Esophagus muscularis mucosa (tissue), 4 donors: Measurements from ENCODE around the gene VAMP3. TPM values are rescaled to one million over a fixed set of nuclear protein-coding genes. Genes with fewer than 3 reads are reported as not detected.

Experiments
- DNase-seq: peaks from one replicate; pipeline ENCODE4 v3.0.0-alpha.2; 2017; ENCODE audit errors: extremely low spot score
- H3K27ac ChIP-seq, 4 donors: fragments of 200-600 bp; sonication (generic); replicated peaks in 1 of 4; 1 replicate in 3 of 4; 2 replicates in 1 of 4; pipeline ENCODE4 v1.5.1; 2016 to 2019; ENCODE audit warnings: mild to moderate bottlenecking in 1 of 4
- H3K27me3 ChIP-seq, 4 donors: fragments of 200-600 bp; sonication (generic); one replicate each; pipeline versions ENCODE4 v1.5.1 to v1.6.0; 2016 to 2019
- H3K36me3 ChIP-seq, 4 donors: fragments of 200-600 bp; sonication (generic); one replicate each; pipeline ENCODE4 v1.5.1; 2016 to 2019
- H3K4me1 ChIP-seq, 4 donors: fragments of 200-600 bp; sonication (generic); one replicate each; pipeline ENCODE4 v1.5.1; 2016 to 2019
- H3K4me3 ChIP-seq, 4 donors: fragments of 200-600 bp; sonication (generic); 1 replicate in 2 of 4; 2 replicates in 2 of 4; pipeline ENCODE4 v1.5.1; 2016 to 2019; ENCODE audit warnings: mild to moderate bottlenecking in 4 of 4, moderate library complexity in 1 of 4
- H3K9me3 ChIP-seq, 4 donors: fragments of 200-600 bp; sonication (generic); 1 replicate in 3 of 4; 2 replicates in 1 of 4; pipeline ENCODE4 v1.5.1; 2016 to 2019
- EP300 ChIP-seq: sonication (generic); formaldehyde crosslinking; IDR thresholded peaks from one replicate; pipeline ENCODE4 v1.6.1; 2017; ENCODE audit warnings: antibody characterized with exemption
- POLR2A ChIP-seq: fragments of 450-650 bp; IDR thresholded peaks from one replicate; pipeline ENCODE4 v1.6.1; 2017; ENCODE audit warnings: antibody characterized with exemption, moderate library complexity, mild to moderate bottlenecking, low read depth
- POLR2AphosphoS5 ChIP-seq, 2 donors: sonication (generic); formaldehyde crosslinking; IDR thresholded peaks; one replicate each; pipeline ENCODE4 v1.6.1; 2017; ENCODE audit warnings: antibody characterized with exemption in 2 of 2
- WGBS: methylation state at CpG from one replicate; pipeline ENCODE4 v1.1.5; 2018; 5-methylcytosine and 5-hydroxymethylcytosine counted together
- intact Hi-C: fragments of 100-400 bp; cut with DNase I; formaldehyde crosslinking; loops from one replicate; pipeline ENCODE4 v1.15.1; 2023
- total RNA-seq, 4 donors: library from RNA; depleted of rRNA; stranded (reverse); fragments of >200 nt; gene quantifications; one replicate each; pipeline versions ENCODE4 v1.1.0 to v1.2.1, GENCODE V29; 2016
- TF ChIP-seq, protein P1 (sequence below), 3 experiments: fragments of 200-600 bp in 2 of 3; fragments of 450-650 bp in 1 of 3; sonication (generic) in 2 of 3; IDR thresholded peaks; one replicate each; pipeline ENCODE4 v1.5.1; 2017 to 2019; ENCODE audit warnings: antibody characterized with exemption in 3 of 3, mild to moderate bottlenecking in 2 of 3, moderate library complexity in 1 of 3

Gene VAMP3
- total RNA-seq, 4 donors from 2014 or later, result 90.3 to 114 (median 99.5) TPM

DNA sequence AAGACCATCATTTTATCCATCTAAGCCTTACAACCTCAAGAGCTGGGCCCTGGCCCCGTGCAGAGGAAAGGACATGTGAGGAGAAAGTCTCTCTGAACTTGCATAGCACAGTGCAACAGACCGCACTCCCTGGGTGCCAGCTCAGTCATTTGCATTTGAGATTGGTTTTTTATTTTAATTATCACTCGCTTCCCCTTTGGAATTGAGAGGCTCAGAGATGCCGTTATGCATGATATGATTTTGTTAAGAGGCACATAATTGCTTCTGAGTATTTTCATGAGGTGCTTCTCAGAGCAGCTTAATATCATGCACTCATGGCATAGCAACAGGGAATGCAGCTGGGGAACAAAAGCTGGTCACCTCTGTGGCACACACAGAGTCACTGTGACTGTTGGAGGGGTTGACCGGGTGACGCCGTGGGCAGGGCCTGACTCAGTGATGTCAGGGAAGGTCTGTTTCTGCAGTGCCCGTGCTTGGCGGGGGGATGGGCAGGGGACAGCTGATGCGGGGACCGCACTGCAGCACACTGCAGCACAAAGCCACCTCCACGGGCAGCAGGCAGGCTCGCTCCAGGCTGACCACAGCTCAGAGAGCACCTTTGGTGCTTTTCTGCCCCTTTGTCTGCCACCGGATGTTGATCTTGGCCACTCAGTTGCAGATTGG is 43.2 kb upstream of the VAMP3 start:
- intact Hi-C loops, result no loop called here
- WGBS, result 82% methylated on average over 13 of the region's 14 CpGs
- H3K4me3 ChIP-seq, result no peak overlapping the region

DNA sequence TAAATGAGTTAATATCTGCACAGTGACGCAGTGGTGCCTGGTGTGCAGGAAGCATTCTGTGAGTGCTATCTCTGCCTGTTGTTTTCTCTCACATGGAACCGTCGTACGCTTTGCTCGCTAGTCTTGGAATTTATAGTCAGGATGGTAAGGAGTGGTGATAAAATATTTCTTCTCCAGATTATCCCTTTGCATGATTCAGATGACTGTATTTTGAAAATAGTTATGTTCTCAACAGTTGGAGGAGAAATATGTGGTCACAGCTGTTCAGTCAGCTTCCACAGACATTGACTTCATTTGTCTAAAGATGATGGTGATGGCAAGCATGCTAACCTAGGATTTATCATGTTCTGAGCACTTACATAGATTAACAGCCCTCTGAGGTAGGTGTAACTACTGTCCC is 41.3 kb upstream of the VAMP3 start:
- intact Hi-C loops, result no loop called here
- H3K27me3 ChIP-seq, result no peaks in the 10 kb centered on the region
- no peaks in the 10 kb centered on the region for H3K36me3 ChIP-seq
- no peak for DNase-seq
- no peak overlapping the region for H3K4me3 ChIP-seq
- TF ChIP-seq POLR2A, result no peak
- no peak for TF ChIP-seq POLR2AphosphoS5 (IDR thresholded peaks at IDR 0.05)
- TF ChIP-seq, protein P1, sequence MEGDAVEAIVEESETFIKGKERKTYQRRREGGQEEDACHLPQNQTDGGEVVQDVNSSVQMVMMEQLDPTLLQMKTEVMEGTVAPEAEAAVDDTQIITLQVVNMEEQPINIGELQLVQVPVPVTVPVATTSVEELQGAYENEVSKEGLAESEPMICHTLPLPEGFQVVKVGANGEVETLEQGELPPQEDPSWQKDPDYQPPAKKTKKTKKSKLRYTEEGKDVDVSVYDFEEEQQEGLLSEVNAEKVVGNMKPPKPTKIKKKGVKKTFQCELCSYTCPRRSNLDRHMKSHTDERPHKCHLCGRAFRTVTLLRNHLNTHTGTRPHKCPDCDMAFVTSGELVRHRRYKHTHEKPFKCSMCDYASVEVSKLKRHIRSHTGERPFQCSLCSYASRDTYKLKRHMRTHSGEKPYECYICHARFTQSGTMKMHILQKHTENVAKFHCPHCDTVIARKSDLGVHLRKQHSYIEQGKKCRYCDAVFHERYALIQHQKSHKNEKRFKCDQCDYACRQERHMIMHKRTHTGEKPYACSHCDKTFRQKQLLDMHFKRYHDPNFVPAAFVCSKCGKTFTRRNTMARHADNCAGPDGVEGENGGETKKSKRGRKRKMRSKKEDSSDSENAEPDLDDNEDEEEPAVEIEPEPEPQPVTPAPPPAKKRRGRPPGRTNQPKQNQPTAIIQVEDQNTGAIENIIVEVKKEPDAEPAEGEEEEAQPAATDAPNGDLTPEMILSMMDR (IDR thresholded peaks at IDR 0.05), result no peak
- no peak for TF ChIP-seq EP300
- WGBS, result 97% methylated on average over 5 of the region's 5 CpGs
- no peak overlapping the region for H3K27ac ChIP-seq
- H3K9me3 ChIP-seq, result no peaks in the 10 kb centered on the region
- H3K4me1 ChIP-seq, result peaks cover 0 to 7% (median 3%) of the 10 kb centered on the region in 4 donors

More for the DNA sequence above, 43.2 kb upstream of the VAMP3 start:
- DNase-seq, result no peak
- H3K27me3 ChIP-seq, result no peaks in the 10 kb centered on the region
- H3K4me1 ChIP-seq, result peaks cover 0 to 7% (median 3%) of the 10 kb centered on the region in 4 donors
- H3K27ac ChIP-seq, result no peak overlapping the region
- no peaks in the 10 kb centered on the region for H3K36me3 ChIP-seq
- TF ChIP-seq POLR2A, result no peak
- no peak for TF ChIP-seq EP300
- TF ChIP-seq, protein P1 (IDR thresholded peaks at IDR 0.05), result no peak
- no peak for TF ChIP-seq POLR2AphosphoS5 (IDR thresholded peaks at IDR 0.05)
- H3K9me3 ChIP-seq, result no peaks in the 10 kb centered on the region

DNA sequence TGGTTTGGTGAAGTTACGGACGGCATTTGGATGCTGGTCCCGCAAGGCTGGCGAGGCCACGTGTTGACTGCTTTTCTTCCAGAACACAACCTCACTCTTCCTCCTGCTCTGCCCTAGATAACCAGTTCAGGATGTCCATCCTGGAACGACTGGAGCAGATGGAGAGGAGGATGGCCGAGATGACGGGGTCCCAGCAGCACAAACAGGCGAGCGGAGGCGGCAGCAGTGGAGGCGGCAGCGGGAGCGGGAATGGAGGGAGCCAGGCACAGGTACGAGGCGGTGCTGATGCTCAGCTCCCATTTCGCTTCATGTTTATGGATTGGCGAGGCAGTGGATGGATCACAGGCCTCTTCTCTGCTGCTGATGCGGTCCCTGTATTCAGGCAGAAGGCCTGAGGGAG is 38.8 kb upstream of the VAMP3 start:
- intact Hi-C loops, result no loop called here
- no peak for DNase-seq
- no peaks in the 10 kb centered on the region for H3K27me3 ChIP-seq
- H3K4me3 ChIP-seq, result no peak overlapping the region
- TF ChIP-seq EP300 (no peak), POLR2A (no peak), POLR2AphosphoS5 (IDR thresholded peaks at IDR 0.05) (no peak)
- TF ChIP-seq, protein P1 (IDR thresholded peaks at IDR 0.05), result no peak
- H3K36me3 ChIP-seq, result peaks cover 3 to 13% (median 9%) of the 10 kb centered on the region in 4 donors
- H3K9me3 ChIP-seq, result no peaks in the 10 kb centered on the region
- WGBS, result 90% methylated on average over 19 of the region's 19 CpGs
- H3K4me1 ChIP-seq, result no peaks in the 10 kb centered on the region
- H3K27ac ChIP-seq, result no peak overlapping the region

DNA sequence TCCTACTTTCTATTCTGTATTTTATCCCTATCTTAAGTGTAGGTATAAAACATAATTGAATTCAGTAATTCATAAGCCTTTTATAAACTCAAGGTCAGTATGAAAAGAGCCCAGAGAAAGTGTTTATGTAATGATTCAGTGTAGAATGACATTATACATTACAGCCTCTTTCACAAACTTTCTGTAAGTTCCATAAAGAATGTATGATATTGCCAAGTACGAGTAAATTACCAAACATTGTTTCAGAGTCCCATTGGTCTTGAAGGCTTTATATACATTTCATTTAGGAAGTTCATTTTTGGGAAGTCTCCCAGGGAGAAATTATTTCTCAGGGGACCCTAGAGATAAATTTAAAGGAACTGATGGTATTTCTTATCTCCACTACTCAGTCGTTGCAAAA is 37.8 kb upstream of the VAMP3 start:
- no peaks in the 10 kb centered on the region for H3K4me1 ChIP-seq
- no peak overlapping the region for H3K27ac ChIP-seq
- WGBS, result 56% methylated on average over 2 of the region's 2 CpGs
- H3K4me3 ChIP-seq, result no peak overlapping the region
- no peaks in the 10 kb centered on the region for H3K9me3 ChIP-seq
- peaks cover 5 to 22% (median 17%) of the 10 kb centered on the region in 4 donors for H3K36me3 ChIP-seq
- TF ChIP-seq POLR2AphosphoS5 (IDR thresholded peaks at IDR 0.05) (no peak), EP300 (no peak), POLR2A (no peak)
- TF ChIP-seq, protein P1 (IDR thresholded peaks at IDR 0.05), result no peak
- no peaks in the 10 kb centered on the region for H3K27me3 ChIP-seq
- DNase-seq, result no peak
- intact Hi-C loops, result no loop called here

DNA sequence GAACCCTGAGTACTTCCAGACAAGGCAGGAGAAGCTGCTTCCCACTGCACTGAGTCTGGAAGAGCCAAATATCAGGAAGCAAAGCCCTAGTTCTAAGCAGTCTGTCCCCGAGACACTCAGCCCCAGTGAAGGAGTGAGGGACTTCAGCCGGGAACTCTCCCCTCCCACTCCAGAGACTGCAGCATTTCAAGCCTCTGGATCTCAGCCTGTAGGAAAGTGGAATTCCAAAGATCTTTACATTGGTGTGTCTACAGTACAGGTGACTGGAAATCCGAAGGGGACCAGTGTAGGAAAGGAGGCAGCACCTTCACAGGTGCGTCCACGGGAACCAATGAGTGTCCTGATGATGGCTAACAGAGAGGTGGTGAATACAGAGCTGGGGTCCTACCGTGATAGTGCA is 33.1 kb upstream of the VAMP3 start:
- TF ChIP-seq POLR2A, result no peak
- TF ChIP-seq POLR2AphosphoS5 (IDR thresholded peaks at IDR 0.05), result no peak
- no peak for TF ChIP-seq EP300
- TF ChIP-seq, protein P1 (IDR thresholded peaks at IDR 0.05), result no peak
- intact Hi-C loops, result no loop called here
- H3K36me3 ChIP-seq, result peaks cover 5 to 36% (median 21%) of the 10 kb centered on the region in 4 donors
- 89% methylated on average over 6 of the region's 6 CpGs for WGBS
- no peak for DNase-seq
- no peaks in the 10 kb centered on the region for H3K27me3 ChIP-seq
- no peak overlapping the region for H3K27ac ChIP-seq
- H3K4me1 ChIP-seq, result no peaks in the 10 kb centered on the region
- H3K4me3 ChIP-seq, result no peak overlapping the region
- H3K9me3 ChIP-seq, result no peaks in the 10 kb centered on the region
